HepG2 (cell line): ENCODE results near the gene FDXACB1. TPM values are rescaled to one million over a fixed set of nuclear protein-coding genes. Genes with fewer than 3 reads are reported as not detected.

ENCODE experiments used
- AKAP8 ChIP-seq: sonication (generic); formaldehyde crosslinking; IDR thresholded peaks from 2 replicates; pipeline ENCODE4 v1.5.1; 2020; ENCODE audit warnings: mild to moderate bottlenecking, missing genetic modification reagents
- ARNTL ChIP-seq: sonication (generic); formaldehyde crosslinking; IDR thresholded peaks from 2 replicates; pipeline ENCODE4 v1.4.0; 2020; ENCODE audit warnings: mild to moderate bottlenecking, missing genetic modification reagents
- CBX1 ChIP-seq: IDR thresholded peaks from one replicate; pipeline ENCODE4 v1.6.1; 2016; ENCODE audit warnings: antibody characterized with exemption, low read depth
- CBX2 ChIP-seq, 2 experiments: fragments of 200-600 bp in 1 of 2; sonication (generic); formaldehyde crosslinking in 1 of 2; IDR thresholded peaks; 2 replicates each; pipeline versions ENCODE4 v1.7.0 to v1.8.1; 2018 to 2022; ENCODE audit warnings: low read depth in 2 of 2, low read length in 1 of 2, mild to moderate bottlenecking in 1 of 2, missing genetic modification reagents in 1 of 2
- HDAC2 ChIP-seq: sonication (generic); formaldehyde crosslinking; IDR thresholded peaks from 2 replicates; pipeline ENCODE4 v1.4.0; 2020; ENCODE audit warnings: missing genetic modification reagents
- HDAC6 ChIP-seq: fragments of 200-600 bp; sonication (generic); IDR thresholded peaks from 2 replicates; pipeline ENCODE4 v1.7.0; 2017; ENCODE audit warnings: mild to moderate bottlenecking, antibody characterized with exemption, low read length, low read depth
- HNRNPLL ChIP-seq: fragments of 200-400 bp; formaldehyde crosslinking; IDR thresholded peaks from 2 replicates; pipeline ENCODE4 v1.6.1; 2017; ENCODE audit warnings: mild to moderate bottlenecking, low read depth, low read length; ENCODE audit not compliant: poor library complexity, severe bottlenecking
- MEF2D ChIP-seq: sonication (generic); formaldehyde crosslinking; IDR thresholded peaks from 2 replicates; pipeline ENCODE4 v1.5.1; 2020; ENCODE audit warnings: mild to moderate bottlenecking, missing genetic modification reagents
- MXD4 ChIP-seq: IDR thresholded peaks from 2 replicates; pipeline ENCODE4 v1.6.1; 2016; ENCODE audit warnings: mild to moderate bottlenecking, missing biosample characterization, missing genetic modification reagents
- NFKB2 ChIP-seq: sonication (generic); formaldehyde crosslinking; IDR thresholded peaks from 2 replicates; pipeline ENCODE4 v1.4.0; 2020; ENCODE audit warnings: missing genetic modification reagents, borderline replicate concordance
- PLRG1 ChIP-seq: fragments of 450-650 bp; conservative IDR thresholded peaks from 2 replicates; pipeline ENCODE4 v1.6.1; 2016
- SMAD9 ChIP-seq: sonication (generic); formaldehyde crosslinking; IDR thresholded peaks from 2 replicates; pipeline ENCODE4 v1.5.1; 2020; ENCODE audit warnings: mild to moderate bottlenecking, missing genetic modification reagents
- ZNF251 ChIP-seq: sonication (generic); formaldehyde crosslinking; IDR thresholded peaks from 2 replicates; pipeline ENCODE4 v1.9.0; 2021; ENCODE audit warnings: mild to moderate bottlenecking, missing genetic modification reagents
- ZNF34 ChIP-seq: sonication (generic); formaldehyde crosslinking; IDR thresholded peaks from 2 replicates; pipeline ENCODE4 v1.4.0; 2020; ENCODE audit warnings: mild to moderate bottlenecking, missing genetic modification reagents, borderline replicate concordance
- ZNF383 ChIP-seq: sonication (generic); formaldehyde crosslinking; IDR thresholded peaks from 2 replicates; pipeline ENCODE4 v1.4.0; 2020; ENCODE audit warnings: missing genetic modification reagents, mild to moderate bottlenecking, borderline replicate concordance
- ZNF567 ChIP-seq: sonication (generic); formaldehyde crosslinking; IDR thresholded peaks from 2 replicates; pipeline ENCODE4 v1.8.1; 2023; ENCODE audit warnings: mild to moderate bottlenecking, missing genetic modification reagents, borderline replicate concordance
- ZNF605 ChIP-seq: sonication (generic); formaldehyde crosslinking; IDR thresholded peaks from 2 replicates; pipeline ENCODE4 v1.8.0; 2022; ENCODE audit warnings: mild to moderate bottlenecking, missing genetic modification reagents
- ZNF619 ChIP-seq: sonication (generic); formaldehyde crosslinking; IDR thresholded peaks from 2 replicates; pipeline ENCODE4 v1.4.0; 2020; ENCODE audit warnings: mild to moderate bottlenecking, missing genetic modification reagents
- ZNF644 ChIP-seq: IDR thresholded peaks from 2 replicates; pipeline ENCODE4 v1.6.1; 2016; ENCODE audit warnings: low read depth
- ZNF790 ChIP-seq: sonication (generic); formaldehyde crosslinking; IDR thresholded peaks from 2 replicates; pipeline ENCODE4 v1.8.0; 2022; ENCODE audit warnings: missing genetic modification reagents, mild to moderate bottlenecking, borderline replicate concordance
- polyA plus RNA-seq, 8 experiments: library from polyadenylated mRNA; depleted of rRNA in 3 of 8; stranded (reverse) in 7 of 8; unstranded in 1 of 8; fragments of >200 nt; fragmentation: Illumina TruSeq in 4 of 8; extraction: Trizol in 4 of 8; gene quantifications; 2 replicates each; pipeline versions ENCODE4 v1.2.1 to v1.2.3, GENCODE V29; 2011 to 2016; ENCODE audit warnings: low read depth in 4 of 8, missing spikeins in 1 of 8, mixed read lengths in 1 of 8; ENCODE audit not compliant: insufficient read depth in 1 of 8
- total RNA-seq, 5 experiments: library from RNA; depleted of rRNA; stranded (reverse); fragments of >200 nt; fragmentation: Illumina TruSeq; extraction: Trizol; gene quantifications; 2 replicates each; pipeline ENCODE4 v1.2.3, GENCODE V29; 2016; ENCODE audit warnings: low read depth in 1 of 5
- TF ChIP-seq, protein P1 (sequence below): sonication (generic); formaldehyde crosslinking; IDR thresholded peaks from 2 replicates; pipeline ENCODE4 v1.4.0; 2020; ENCODE audit warnings: missing genetic modification reagents
- TF ChIP-seq, protein P2 (sequence below): IDR thresholded peaks from 2 replicates; pipeline ENCODE4 v1.4.0; 2020; ENCODE audit warnings: mild to moderate bottlenecking, missing genetic modification reagents
- TF ChIP-seq, protein P3 (sequence below): sonication (generic); formaldehyde crosslinking; IDR thresholded peaks from 2 replicates; pipeline ENCODE4 v1.8.1; 2023; ENCODE audit warnings: mild to moderate bottlenecking, missing genetic modification reagents
- TF ChIP-seq, protein P4 (sequence below): sonication (generic); formaldehyde crosslinking; conservative IDR thresholded peaks from 2 replicates; pipeline ENCODE4 v1.5.0; 2020; ENCODE audit warnings: missing genetic modification reagents

FDXACB1 gene
- total and polyA plus RNA-seq, 2 of the 13 experiments (the other 11 are each of a cell fraction or from before 2014, with no cell fraction given) = 1.1 to 3.4 TPM

DNA sequence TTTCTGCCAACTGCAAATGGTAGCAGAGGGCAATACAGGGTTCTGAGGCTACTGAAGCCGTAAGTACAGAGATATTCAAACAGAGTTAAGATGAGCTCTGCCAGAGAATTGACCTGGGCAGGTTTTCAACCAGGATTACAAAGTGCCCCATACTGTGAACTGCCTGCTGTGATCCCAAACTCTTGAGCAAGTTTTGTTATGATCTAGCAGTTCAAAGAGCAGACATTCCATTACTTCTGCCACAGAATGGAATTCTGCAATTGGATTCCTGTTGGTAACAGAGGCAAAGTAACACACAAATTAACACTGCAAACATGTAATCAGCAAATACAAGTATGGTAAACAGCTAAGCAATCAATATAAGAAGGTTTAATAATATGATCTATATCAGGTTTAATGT lies 38.8 kb downstream of the FDXACB1 start (continued):
- TF ChIP-seq, protein P1, sequence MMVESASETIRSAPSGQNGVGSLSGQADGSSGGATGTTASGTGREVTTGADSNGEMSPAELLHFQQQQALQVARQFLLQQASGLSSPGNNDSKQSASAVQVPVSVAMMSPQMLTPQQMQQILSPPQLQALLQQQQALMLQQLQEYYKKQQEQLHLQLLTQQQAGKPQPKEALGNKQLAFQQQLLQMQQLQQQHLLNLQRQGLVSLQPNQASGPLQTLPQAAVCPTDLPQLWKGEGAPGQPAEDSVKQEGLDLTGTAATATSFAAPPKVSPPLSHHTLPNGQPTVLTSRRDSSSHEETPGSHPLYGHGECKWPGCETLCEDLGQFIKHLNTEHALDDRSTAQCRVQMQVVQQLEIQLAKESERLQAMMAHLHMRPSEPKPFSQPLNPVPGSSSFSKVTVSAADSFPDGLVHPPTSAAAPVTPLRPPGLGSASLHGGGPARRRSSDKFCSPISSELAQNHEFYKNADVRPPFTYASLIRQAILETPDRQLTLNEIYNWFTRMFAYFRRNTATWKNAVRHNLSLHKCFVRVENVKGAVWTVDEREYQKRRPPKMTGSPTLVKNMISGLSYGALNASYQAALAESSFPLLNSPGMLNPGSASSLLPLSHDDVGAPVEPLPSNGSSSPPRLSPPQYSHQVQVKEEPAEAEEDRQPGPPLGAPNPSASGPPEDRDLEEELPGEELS (CRISPR knock-in tag) = peak; percentile 84
- TF ChIP-seq MXD4 = no peak
- no peak for TF ChIP-seq AKAP8 (CRISPR knock-in tag)
- TF ChIP-seq, protein P2, sequence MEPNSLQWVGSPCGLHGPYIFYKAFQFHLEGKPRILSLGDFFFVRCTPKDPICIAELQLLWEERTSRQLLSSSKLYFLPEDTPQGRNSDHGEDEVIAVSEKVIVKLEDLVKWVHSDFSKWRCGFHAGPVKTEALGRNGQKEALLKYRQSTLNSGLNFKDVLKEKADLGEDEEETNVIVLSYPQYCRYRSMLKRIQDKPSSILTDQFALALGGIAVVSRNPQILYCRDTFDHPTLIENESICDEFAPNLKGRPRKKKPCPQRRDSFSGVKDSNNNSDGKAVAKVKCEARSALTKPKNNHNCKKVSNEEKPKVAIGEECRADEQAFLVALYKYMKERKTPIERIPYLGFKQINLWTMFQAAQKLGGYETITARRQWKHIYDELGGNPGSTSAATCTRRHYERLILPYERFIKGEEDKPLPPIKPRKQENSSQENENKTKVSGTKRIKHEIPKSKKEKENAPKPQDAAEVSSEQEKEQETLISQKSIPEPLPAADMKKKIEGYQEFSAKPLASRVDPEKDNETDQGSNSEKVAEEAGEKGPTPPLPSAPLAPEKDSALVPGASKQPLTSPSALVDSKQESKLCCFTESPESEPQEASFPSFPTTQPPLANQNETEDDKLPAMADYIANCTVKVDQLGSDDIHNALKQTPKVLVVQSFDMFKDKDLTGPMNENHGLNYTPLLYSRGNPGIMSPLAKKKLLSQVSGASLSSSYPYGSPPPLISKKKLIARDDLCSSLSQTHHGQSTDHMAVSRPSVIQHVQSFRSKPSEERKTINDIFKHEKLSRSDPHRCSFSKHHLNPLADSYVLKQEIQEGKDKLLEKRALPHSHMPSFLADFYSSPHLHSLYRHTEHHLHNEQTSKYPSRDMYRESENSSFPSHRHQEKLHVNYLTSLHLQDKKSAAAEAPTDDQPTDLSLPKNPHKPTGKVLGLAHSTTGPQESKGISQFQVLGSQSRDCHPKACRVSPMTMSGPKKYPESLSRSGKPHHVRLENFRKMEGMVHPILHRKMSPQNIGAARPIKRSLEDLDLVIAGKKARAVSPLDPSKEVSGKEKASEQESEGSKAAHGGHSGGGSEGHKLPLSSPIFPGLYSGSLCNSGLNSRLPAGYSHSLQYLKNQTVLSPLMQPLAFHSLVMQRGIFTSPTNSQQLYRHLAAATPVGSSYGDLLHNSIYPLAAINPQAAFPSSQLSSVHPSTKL (CRISPR knock-in tag) = peak; percentile 94
- TF ChIP-seq ZNF383 (CRISPR knock-in tag) = no peak
- TF ChIP-seq HDAC2 (CRISPR knock-in tag) = peak; percentile 76
- TF ChIP-seq HDAC6 = no peak
- no peak for TF ChIP-seq ZNF251 (CRISPR knock-in tag)
- no peak for TF ChIP-seq PLRG1
- no peak for TF ChIP-seq NFKB2 (CRISPR knock-in tag)
- TF ChIP-seq, protein P3, sequence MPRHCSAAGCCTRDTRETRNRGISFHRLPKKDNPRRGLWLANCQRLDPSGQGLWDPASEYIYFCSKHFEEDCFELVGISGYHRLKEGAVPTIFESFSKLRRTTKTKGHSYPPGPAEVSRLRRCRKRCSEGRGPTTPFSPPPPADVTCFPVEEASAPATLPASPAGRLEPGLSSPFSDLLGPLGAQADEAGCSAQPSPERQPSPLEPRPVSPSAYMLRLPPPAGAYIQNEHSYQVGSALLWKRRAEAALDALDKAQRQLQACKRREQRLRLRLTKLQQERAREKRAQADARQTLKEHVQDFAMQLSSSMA = no peak
- TF ChIP-seq ZNF790 (CRISPR knock-in tag) = no peak
- TF ChIP-seq, protein P4, sequence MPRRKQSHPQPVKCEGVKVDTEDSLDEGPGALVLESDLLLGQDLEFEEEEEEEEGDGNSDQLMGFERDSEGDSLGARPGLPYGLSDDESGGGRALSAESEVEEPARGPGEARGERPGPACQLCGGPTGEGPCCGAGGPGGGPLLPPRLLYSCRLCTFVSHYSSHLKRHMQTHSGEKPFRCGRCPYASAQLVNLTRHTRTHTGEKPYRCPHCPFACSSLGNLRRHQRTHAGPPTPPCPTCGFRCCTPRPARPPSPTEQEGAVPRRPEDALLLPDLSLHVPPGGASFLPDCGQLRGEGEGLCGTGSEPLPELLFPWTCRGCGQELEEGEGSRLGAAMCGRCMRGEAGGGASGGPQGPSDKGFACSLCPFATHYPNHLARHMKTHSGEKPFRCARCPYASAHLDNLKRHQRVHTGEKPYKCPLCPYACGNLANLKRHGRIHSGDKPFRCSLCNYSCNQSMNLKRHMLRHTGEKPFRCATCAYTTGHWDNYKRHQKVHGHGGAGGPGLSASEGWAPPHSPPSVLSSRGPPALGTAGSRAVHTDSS = no peak
- no peak for TF ChIP-seq ZNF605 (CRISPR knock-in tag)
- no peak for TF ChIP-seq ZNF567 (CRISPR knock-in tag)
- TF ChIP-seq ZNF34 = no peak
- TF ChIP-seq MEF2D = no peak
- TF ChIP-seq SMAD9 (CRISPR knock-in tag) = no peak
- no peak for TF ChIP-seq ZNF619
- no peak for TF ChIP-seq HNRNPLL
- no peak for TF ChIP-seq ARNTL
- peak; percentile 58; the same call in 1 of the 2 replicates for TF ChIP-seq ZNF644
- no peak for TF ChIP-seq CBX2 (IDR thresholded peaks at IDR 0.05; ENCODE audit: low read depth, low read length)
- no peak for TF ChIP-seq CBX2 (CRISPR knock-in tag; IDR thresholded peaks at IDR 0.05; ENCODE audit: low read depth)
- TF ChIP-seq CBX1 = no peak
